ENCODE results near the gene GNLY. TPM values are rescaled to one million over a fixed set of nuclear protein-coding genes. Genes with fewer than 3 reads are reported as not detected.

Gene GNLY
- total RNA-seq, 6 donors from 2014 or later: 12.2 to 24.7 (median 21.0) TPM

DNA sequence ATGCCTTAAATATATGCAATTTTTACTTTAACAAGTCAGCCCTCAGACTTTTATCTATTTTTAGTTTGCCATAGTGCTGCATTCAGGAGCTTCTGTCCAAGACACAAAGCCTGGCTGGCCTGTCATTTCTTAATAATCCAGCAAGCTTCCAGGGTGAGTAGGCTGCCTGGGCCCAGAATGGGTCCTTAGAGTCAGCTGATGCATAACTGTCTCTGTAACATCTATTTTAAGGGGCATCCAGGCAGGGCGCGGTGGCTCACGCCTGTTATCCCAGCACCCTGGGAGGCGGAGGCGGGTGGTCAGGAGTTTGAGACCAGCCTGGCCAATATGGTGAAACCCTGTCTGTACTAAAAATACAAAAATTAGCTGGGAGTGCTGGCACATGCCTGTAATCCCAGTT, 11.8 kb upstream of the GNLY start:
- Histone ChIP-seq H3K4me1 (peaks cover 25 to 44% (median 31%) of the 10 kb centered on the region in 4 donors), H3K27ac (no peak overlapping the region), H3K4me3 (no peak overlapping the region), H3K9me3 (no peaks in the 10 kb centered on the region), H3K36me3 (no peaks in the 10 kb centered on the region), H3K27me3 (no peaks in the 10 kb centered on the region)
- 95 to 98% methylated on average over 5 of the region's 5 CpGs for WGBS, 2 donors
- DNase-seq (no peak), ATAC-seq (ENCODE audit: low FRiP score in 2 of 2) (no peak)
- TF ChIP-seq POLR2AphosphoS5 (IDR thresholded peaks at IDR 0.05) (no peak), EP300 (IDR thresholded peaks at IDR 0.05) (no peak), POLR2A (IDR thresholded peaks at IDR 0.05) (no peak)
- TF ChIP-seq, protein P1, sequence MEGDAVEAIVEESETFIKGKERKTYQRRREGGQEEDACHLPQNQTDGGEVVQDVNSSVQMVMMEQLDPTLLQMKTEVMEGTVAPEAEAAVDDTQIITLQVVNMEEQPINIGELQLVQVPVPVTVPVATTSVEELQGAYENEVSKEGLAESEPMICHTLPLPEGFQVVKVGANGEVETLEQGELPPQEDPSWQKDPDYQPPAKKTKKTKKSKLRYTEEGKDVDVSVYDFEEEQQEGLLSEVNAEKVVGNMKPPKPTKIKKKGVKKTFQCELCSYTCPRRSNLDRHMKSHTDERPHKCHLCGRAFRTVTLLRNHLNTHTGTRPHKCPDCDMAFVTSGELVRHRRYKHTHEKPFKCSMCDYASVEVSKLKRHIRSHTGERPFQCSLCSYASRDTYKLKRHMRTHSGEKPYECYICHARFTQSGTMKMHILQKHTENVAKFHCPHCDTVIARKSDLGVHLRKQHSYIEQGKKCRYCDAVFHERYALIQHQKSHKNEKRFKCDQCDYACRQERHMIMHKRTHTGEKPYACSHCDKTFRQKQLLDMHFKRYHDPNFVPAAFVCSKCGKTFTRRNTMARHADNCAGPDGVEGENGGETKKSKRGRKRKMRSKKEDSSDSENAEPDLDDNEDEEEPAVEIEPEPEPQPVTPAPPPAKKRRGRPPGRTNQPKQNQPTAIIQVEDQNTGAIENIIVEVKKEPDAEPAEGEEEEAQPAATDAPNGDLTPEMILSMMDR (IDR thresholded peaks at IDR 0.05): no peak

DNA sequence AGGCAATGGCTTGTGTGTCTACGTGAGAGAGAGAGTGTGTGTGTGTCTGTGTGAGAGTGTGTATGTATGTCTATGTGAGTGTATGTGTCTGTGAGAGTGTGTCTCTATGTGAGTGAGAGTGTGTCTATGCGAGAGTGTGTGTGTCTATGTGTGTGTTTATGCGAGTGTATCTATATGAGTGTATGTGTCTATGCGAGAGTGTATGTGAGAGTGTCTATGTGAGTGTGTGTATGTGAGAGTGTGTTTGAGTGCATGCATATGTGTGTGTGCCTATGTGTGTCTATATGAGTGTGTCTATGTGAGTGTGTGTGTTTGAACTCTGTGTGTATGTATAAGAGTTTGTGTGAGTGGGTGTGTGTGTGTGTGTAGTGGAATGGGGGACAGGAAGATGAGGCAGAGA, 9.8 kb upstream of the GNLY start:
- 91 to 94% methylated on average over 4 of the region's 4 CpGs for WGBS, 2 donors
- Histone ChIP-seq H3K9me3 (no peaks in the 10 kb centered on the region), H3K4me1 (peaks cover 11 to 25% (median 15%) of the 10 kb centered on the region in 4 donors), H3K36me3 (no peaks in the 10 kb centered on the region), H3K27me3 (no peaks in the 10 kb centered on the region), H3K4me3 (no peak overlapping the region), H3K27ac (no peak overlapping the region)
- ATAC-seq (ENCODE audit: low FRiP score in 2 of 2) (no peak), DNase-seq (no peak)
- TF ChIP-seq EP300 (IDR thresholded peaks at IDR 0.05): no peak
- TF ChIP-seq, protein P1 (IDR thresholded peaks at IDR 0.05): no peak
- no peak for TF ChIP-seq POLR2AphosphoS5 (IDR thresholded peaks at IDR 0.05)
- TF ChIP-seq POLR2A (IDR thresholded peaks at IDR 0.05): no peak

DNA sequence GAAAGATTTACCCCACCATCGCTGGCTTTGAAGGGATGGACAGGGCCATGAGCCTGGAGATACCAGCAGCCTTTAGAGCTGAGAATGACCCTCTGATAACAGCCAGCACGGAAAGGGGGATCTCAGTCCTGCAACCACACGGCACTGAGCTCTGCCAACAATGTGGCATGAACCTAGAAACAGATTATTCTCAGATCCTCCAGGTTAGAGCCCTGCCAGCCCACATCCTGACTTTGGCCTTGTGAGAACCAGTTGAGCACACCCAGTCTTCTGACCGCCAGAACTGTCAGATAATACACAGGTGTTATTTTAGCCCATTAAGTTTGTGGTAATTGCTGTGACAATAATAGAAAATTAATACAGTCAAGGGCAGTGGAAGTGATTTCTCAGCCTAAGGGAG, 9.4 kb upstream of the GNLY start:
- Histone ChIP-seq H3K36me3 (no peaks in the 10 kb centered on the region), H3K27ac (no peak overlapping the region), H3K4me3 (no peak overlapping the region), H3K4me1 (peaks cover 9 to 21% (median 12%) of the 10 kb centered on the region in 4 donors), H3K27me3 (no peaks in the 10 kb centered on the region), H3K9me3 (no peaks in the 10 kb centered on the region)
- TF ChIP-seq, protein P1 (IDR thresholded peaks at IDR 0.05): no peak
- TF ChIP-seq POLR2A (IDR thresholded peaks at IDR 0.05): no peak
- TF ChIP-seq EP300 (IDR thresholded peaks at IDR 0.05): no peak
- TF ChIP-seq POLR2AphosphoS5 (IDR thresholded peaks at IDR 0.05): no peak
- 73 to 78% methylated on average over 4 of the region's 4 CpGs for WGBS, 2 donors
- ATAC-seq (ENCODE audit: low FRiP score in 2 of 2): no peak
- no peak for DNase-seq

DNA sequence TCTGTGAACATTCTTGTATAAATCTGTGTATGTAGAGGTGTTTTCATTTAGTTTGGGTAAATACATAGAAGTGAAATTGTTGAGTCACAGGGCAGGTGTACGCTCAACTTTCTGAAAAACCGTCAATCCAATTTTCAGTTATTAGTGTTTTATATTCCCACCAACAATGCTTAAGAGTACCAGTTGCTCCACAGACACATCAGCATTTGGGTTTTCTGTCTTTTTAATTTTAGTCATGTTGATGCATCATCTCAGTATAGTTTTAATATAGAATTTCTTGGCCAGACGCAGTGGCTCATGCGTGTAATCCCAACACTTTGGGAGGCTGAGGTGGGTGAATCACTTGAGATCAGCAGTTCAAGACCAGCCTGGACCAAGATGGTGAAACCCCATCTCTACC, 3.2 kb upstream of the GNLY start:
- TF ChIP-seq POLR2A (IDR thresholded peaks at IDR 0.05) (no peak), EP300 (IDR thresholded peaks at IDR 0.05) (no peak), POLR2AphosphoS5 (IDR thresholded peaks at IDR 0.05) (no peak)
- TF ChIP-seq, protein P1 (IDR thresholded peaks at IDR 0.05): no peak
- ATAC-seq (ENCODE audit: low FRiP score in 2 of 2): no peak
- no peaks in the 10 kb centered on the region for H3K36me3 ChIP-seq
- no peak overlapping the region for H3K27ac ChIP-seq
- H3K4me3 ChIP-seq: no peak overlapping the region
- 95% methylated on average over 4 of the region's 4 CpGs for WGBS, 2 donors
- no peaks in the 10 kb centered on the region for H3K9me3 ChIP-seq
- no peak for DNase-seq
- no peaks in the 10 kb centered on the region for H3K4me1 ChIP-seq
- H3K27me3 ChIP-seq: no peaks in the 10 kb centered on the region

DNA sequence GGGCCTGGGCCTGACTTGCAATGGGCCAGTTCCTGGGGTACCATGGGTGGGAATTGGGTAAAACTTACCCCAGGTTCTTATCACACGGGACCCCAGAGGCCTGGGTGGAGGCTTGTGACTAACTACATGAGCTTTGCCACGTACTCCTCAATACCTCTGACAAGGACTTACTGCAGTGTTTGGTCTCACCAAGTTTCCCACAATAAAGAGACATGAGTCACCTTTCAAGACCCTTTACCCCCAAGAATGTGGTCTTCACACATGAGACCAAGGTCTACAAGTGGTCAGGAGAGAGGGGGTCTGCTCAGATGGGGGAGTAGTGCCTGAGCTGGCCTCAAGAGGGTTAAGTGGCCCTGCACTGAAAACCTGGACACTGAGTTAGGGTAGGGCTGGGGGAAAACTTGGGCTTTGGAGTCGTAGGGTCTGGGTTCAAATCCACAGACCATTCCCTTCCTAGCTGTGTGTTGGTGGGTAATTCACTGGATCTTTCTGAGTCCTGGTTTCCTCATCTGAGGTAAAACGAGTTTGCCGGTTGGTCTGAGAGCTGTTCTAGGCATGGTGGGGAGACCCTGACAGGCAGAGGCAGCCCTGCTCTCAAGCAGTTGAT, 2.0 kb upstream of the GNLY start:
- Histone ChIP-seq H3K27ac (no peak overlapping the region), H3K9me3 (no peaks in the 10 kb centered on the region), H3K4me3 (no peak overlapping the region), H3K4me1 (no peaks in the 10 kb centered on the region), H3K27me3 (no peaks in the 10 kb centered on the region), H3K36me3 (no peaks in the 10 kb centered on the region)
- DNase-seq (no peak), ATAC-seq (ENCODE audit: low FRiP score in 2 of 2) (no peak)
- WGBS, 2 donors: 69 to 91% methylated on average over 4 to 5 of the region's 5 CpGs
- TF ChIP-seq EP300 (IDR thresholded peaks at IDR 0.05) (no peak), POLR2AphosphoS5 (IDR thresholded peaks at IDR 0.05) (no peak), POLR2A (IDR thresholded peaks at IDR 0.05) (no peak)
- TF ChIP-seq, protein P1 (IDR thresholded peaks at IDR 0.05): no peak

All from upper lobe of left lung (tissue), 6 donors.